GM21367 (cell line): ENCODE measurements around the gene UMOD.
"Not testable (repeated sequence)": the region's sequence is repeated elsewhere in the genome, so short reads cannot be mapped to it uniquely, and the experiment has no call there.

Experiments used
- ATAC-seq: cut with Tn5 transposase; IDR thresholded peaks from one replicate; pipeline ENCODE4 v1.9.1; 2021; ENCODE audit not compliant: unreplicated experiment

The UMOD gene

GRCh38 chr16:20321671-20322070 lies 30.8 kb downstream of the UMOD start:
- ATAC-seq = no peak

GRCh38 chr16:20321051-20321450 lies 31.5 kb downstream of the UMOD start:
- not testable (repeated sequence) for ATAC-seq

- no peak for ATAC-seq
Measured at GRCh38 chr16:20320592-20320991, 31.9 kb downstream of the UMOD start.

- ATAC-seq = no peak
Measured at GRCh38 chr16:20320178-20320577, 32.3 kb downstream of the UMOD start.

GRCh38 chr16:20319406-20319805 lies 33.1 kb downstream of the UMOD start:
- no peak for ATAC-seq

DNA sequence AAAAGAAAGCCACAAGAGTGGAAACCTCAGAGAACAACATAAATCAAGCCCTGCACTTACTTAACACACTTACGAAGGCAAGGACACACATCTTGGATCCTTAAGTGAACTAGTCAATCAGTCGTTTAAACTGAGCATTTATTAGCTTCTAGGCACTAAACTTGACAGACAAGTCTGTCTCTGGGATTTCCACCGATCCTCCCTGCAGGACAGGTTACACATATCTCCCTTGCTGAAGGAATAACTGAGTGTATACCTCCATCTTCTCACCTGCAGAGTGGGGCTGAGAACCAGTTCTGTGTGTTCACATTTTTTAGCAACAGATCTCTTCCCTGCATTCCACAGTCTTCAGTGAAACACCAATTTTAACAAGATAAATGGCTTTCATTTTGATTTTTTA lies 34.1 kb downstream of the UMOD start:
- ATAC-seq = no peak

DNA sequence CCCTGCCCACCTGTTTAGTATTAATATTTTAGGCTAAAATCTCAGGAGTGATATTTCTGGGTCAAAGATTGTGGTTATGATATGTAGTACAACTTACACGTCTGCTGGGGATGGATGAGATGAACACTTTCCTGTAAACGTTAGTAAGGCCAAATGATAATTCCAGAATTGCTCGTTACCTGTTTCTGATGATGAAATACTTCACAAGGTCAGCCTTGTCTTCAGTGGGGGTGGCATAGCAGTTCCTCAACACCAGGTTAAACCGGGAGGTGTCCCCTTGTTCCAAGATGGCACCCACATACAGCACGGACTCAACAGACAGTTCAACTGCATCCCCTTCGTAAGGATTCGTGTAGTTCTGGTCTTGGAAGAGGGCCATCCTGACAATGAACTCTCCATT lies 34.5 kb downstream of the UMOD start:
- ATAC-seq = no peak

- no peak for ATAC-seq
Measured at GRCh38 chr16:20317117-20317516, 35.4 kb downstream of the UMOD start.

GRCh38 chr16:20316715-20317114 lies 35.8 kb downstream of the UMOD start:
- no peak for ATAC-seq

DNA sequence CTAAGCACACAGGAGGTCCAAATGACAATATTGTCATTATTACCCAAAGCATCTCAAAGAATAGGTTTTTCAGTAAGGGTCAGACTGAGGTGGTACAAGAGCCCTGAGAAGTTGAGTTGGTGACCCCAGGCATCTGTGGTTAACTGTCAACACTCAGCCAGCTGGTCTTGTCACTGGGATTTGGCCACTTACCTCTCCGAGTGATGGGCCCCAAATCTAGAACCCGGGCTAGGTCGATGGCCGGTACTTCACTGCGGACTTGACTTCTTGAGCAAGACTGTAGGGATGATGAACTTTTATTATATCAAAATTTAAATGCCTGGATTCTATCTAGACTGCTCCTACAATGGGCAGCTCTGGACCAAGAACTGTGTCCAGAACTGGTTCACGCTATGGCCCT lies 36.8 kb downstream of the UMOD start:
- ATAC-seq = no peak

DNA sequence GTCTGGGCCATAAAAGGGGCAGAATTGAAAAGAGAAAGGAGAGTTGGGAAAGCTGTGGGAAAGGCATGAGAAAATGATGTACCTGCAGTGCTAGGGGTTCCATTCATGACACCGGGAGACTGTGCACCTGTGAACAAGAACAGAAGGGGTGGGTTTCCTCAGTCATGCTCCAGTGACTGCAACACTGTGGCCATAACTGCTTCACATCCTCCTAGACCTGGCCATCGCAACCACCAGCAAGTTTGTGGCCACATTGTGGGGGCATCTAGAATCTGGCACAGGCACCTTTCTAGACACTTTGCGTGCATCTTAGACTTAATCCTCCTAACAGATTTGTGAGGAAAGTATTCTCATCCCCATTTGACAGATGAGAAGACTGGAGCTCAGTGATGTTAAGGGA lies 37.9 kb downstream of the UMOD start:
- no peak for ATAC-seq

DNA sequence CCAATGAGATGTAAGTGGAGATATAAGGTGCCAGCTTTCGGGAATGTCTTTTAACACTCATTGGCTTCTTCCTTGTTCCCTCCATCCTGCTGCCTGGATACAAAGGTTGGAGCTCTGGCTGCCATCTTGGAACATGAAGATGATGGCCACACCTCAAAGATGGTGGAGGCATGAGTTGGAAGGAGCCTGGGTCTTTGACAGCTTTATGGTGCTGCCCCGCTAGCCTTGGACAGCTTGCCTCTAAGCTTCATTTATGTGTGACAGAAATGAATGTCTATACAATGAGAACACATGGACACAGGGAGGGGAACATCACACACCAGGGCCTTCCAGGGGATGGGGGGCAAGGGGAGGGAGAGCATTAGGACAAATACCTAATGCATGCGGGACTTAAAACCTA lies 38.8 kb downstream of the UMOD start:
- no peak for ATAC-seq

DNA sequence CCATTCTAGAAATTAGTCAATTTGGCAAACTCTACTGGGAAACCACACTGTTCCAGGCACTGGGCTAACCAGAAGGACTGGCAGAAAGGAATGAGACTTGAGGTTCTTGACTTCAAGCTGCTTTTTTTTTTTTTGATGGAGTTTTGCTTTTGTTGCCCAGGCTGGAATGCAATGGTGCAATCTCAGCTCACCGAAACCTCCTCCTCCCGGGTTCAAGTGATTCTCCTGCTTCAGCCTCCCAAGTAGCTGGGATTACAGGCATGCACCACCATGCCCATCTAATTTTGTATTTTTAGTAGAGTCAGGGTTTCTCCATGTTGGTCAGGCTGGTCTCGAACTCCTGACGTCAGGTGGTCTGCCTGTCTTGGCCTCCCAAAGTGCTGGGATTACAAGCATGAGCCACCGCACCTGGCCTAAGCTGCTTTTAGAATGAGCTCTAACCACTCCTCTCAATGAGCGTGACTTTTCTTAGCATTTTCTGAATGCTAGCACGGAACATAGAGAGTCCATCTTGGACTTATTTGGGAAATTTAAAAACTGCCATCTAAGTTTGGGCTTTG lies 39.9 kb downstream of the UMOD start:
- not testable (repeated sequence) for ATAC-seq

- no peak for ATAC-seq
Measured at GRCh38 chr16:20311548-20311947, 41.0 kb downstream of the UMOD start.

GRCh38 chr16:20310421-20311395 lies 41.8 kb downstream of the UMOD start:
- ATAC-seq = no peak

DNA sequence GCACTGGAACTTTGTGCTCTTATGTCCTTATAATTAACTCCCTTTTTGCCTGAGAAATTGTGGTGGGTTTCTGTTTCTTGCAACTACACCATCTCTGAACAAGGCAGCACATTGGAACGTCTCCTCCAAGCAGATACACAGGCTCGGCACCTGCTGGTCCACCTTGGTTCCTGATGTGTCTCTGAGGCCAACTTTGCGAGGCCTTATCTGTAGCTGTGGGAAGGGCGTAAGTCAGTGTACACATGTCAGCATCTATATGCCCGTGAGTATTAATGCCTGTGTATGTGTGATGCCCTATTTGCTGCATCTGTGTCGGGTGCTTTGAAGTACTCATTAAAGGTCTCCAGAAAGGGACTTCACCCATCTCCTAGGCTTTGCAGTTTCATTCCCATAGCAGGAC lies 42.7 kb downstream of the UMOD start:
- ATAC-seq = no peak

DNA sequence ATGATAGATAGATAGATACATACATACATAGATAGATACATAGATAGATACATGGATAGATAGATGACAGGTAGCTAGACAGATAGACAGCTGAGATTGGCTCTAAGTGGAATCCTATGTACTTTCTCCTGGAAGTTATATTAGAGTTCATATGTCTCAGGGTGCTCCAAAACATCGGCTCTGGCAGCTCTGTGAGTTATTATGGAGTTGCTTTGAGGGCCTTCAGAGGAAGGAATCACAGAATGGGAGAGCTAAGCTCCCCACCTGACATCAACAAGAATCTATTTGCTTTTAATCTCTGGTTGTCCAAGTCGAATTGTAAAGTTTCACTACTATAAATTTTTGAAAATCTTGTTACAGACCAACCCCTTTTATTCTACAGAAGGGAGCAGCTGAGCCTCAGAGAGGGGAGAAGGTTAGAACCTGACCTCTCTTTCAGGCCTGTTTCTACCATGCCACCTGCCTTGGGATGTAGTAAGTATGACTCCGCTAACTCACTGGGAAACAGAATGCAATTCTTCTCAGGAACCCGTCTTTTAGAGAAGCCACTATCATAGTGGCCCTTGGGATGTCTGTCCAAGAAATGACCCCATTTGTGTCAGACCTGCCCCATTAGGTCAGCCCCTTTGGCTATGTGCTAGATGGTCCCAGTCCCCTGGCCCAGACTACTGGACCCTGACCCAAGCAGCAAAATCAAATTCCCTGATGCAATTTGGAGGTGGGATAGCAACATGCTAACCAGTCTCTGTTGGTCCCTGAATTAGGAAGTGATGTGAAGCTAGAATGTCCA lies 43.5 kb downstream of the UMOD start:
- no peak for ATAC-seq

GRCh38 chr16:20308266-20308665 lies 44.2 kb downstream of the UMOD start:
- ATAC-seq = no peak

- no peak for ATAC-seq
Measured at GRCh38 chr16:20307791-20308190, 44.7 kb downstream of the UMOD start.

- no peak for ATAC-seq
Measured at GRCh38 chr16:20307240-20307671, 45.3 kb downstream of the UMOD start.

- ATAC-seq = no peak
Measured at GRCh38 chr16:20306401-20306800, 46.1 kb downstream of the UMOD start.

DNA sequence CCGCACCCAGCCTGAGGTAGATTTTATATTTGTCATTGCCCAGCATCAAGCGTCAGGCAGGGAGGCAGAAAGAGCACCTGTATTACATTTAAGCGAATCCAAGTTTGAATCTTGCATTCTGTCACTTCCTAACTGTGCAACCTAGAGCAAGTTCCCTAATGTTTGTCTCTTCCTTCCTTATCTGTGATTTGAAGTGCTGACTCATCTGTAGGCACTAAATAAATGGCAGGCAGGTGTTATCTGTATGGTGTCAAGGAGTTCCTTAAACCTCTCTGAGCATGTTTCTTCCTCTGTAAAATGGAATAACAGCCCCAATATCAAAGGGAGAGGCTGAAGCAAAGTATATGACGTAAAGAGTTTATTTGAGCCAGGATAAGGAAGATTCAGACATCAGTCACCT lies 49.5 kb downstream of the UMOD start:
- ATAC-seq = no peak
